CD4-positive, alpha-beta memory T cell (primary cell): ENCODE data around the gene MYCBPAP. TPM values are rescaled to one million over a fixed set of nuclear protein-coding genes. Genes with fewer than 3 reads are reported as not detected.

Experiments used
- CTCF ChIA-PET: fragments of 350-600 bp; sonication (Branson Sonifier 250); formaldehyde crosslinking; loops from one replicate; lab custom pipeline; 2021; ENCODE audit warnings: inconsistent platforms; ENCODE audit not compliant: partially characterized antibody; lab: Charles Lee
- POLR2A ChIA-PET: fragments of 350-600 bp; sonication (Branson Sonifier 250); formaldehyde crosslinking; loops from one replicate; lab custom pipeline; 2021; ENCODE audit not compliant: partially characterized antibody; lab: Charles Lee
- DNase-seq, 5 donors: peaks; one replicate each; pipeline versions ENCODE4 v3.0.0 to v3.0.0-alpha.2; 2020 to 2022; ENCODE audit warnings: mixed read lengths in 1 of 5
- H3K27ac ChIP-seq: one replicate; pipeline ENCODE4 v1.7.0; 2013; ENCODE audit warnings: low read depth, low read length
- H3K27me3 ChIP-seq: 2 replicates; pipeline ENCODE4 v1.7.0; 2013; ENCODE audit warnings: mild to moderate bottlenecking, low read length, moderate library complexity; ENCODE audit not compliant: insufficient read depth
- H3K36me3 ChIP-seq: 2 replicates; pipeline ENCODE4 v1.7.0; 2013; ENCODE audit warnings: mild to moderate bottlenecking, low read length, moderate library complexity; ENCODE audit not compliant: insufficient read depth
- H3K4me1 ChIP-seq: 2 replicates; pipeline ENCODE4 v1.7.0; 2013; ENCODE audit warnings: mild to moderate bottlenecking, low read length, moderate library complexity; ENCODE audit not compliant: insufficient read depth
- H3K4me3 ChIP-seq, 2 donors: one replicate each; pipeline ENCODE4 v1.7.0; 2013; ENCODE audit warnings: low read length in 2 of 2, mild to moderate bottlenecking in 1 of 2
- H3K9me3 ChIP-seq, 2 donors: one replicate each; pipeline ENCODE4 v1.7.0; 2013; ENCODE audit warnings: low read length in 2 of 2, control low read depth in 1 of 2; ENCODE audit not compliant: control insufficient read depth in 1 of 2
- H3K27ac Mint-ChIP-seq, 7 donors: one replicate each; pipeline ENCODE4 v1.8.0; 2020 to 2021; ENCODE audit warnings: mixed read lengths in 7 of 7, mild to moderate bottlenecking in 6 of 7, inconsistent platforms in 3 of 7, moderate library complexity in 3 of 7
- H3K27me3 Mint-ChIP-seq, 2 donors: one replicate each; pipeline ENCODE4 v1.8.0; 2020 to 2021; ENCODE audit warnings: mixed read lengths in 2 of 2
- H3K36me3 Mint-ChIP-seq, 2 donors: one replicate each; pipeline ENCODE4 v1.8.0; 2020 to 2021; ENCODE audit warnings: mixed read lengths in 2 of 2, inconsistent platforms in 1 of 2, mild to moderate bottlenecking in 1 of 2
- H3K4me1 Mint-ChIP-seq, 4 donors: one replicate each; pipeline ENCODE4 v1.8.0; 2020 to 2021; ENCODE audit warnings: mixed read lengths in 4 of 4, mild to moderate bottlenecking in 1 of 4
- H3K4me3 Mint-ChIP-seq, 8 donors: one replicate each; pipeline ENCODE4 v1.8.0; 2020 to 2021; ENCODE audit warnings: mixed read lengths in 8 of 8, mild to moderate bottlenecking in 7 of 8, moderate library complexity in 6 of 8, inconsistent platforms in 3 of 8
- H3K9me3 Mint-ChIP-seq, 8 donors: one replicate each; pipeline ENCODE4 v1.8.0; 2020 to 2021; ENCODE audit warnings: mixed read lengths in 8 of 8, mild to moderate bottlenecking in 5 of 8, inconsistent platforms in 3 of 8, moderate library complexity in 1 of 8
- intact Hi-C: fragments of 100-400 bp; cut with micrococcal nuclease; formaldehyde crosslinking; loops from one replicate; pipeline ENCODE4 v1.15.1; 2023
- polyA plus RNA-seq, 2 donors: library from polyadenylated mRNA; unstranded; fragments of 300-500 nt; fragmentation: Illumina TruSeq; gene quantifications; one replicate each; pipeline ENCODE4 v1.2.3, GENCODE V29; 2021
- total RNA-seq, 2 experiments: library from RNA; stranded (reverse); gene quantifications; one replicate each; pipeline ENCODE4 v1.2.3, GENCODE V29; 2021

The MYCBPAP gene
- total and polyA plus RNA-seq, 4 experiments from 2014 or later, result 0.24 to 6.8 (median 5.3) TPM; not detected in 1

DNA sequence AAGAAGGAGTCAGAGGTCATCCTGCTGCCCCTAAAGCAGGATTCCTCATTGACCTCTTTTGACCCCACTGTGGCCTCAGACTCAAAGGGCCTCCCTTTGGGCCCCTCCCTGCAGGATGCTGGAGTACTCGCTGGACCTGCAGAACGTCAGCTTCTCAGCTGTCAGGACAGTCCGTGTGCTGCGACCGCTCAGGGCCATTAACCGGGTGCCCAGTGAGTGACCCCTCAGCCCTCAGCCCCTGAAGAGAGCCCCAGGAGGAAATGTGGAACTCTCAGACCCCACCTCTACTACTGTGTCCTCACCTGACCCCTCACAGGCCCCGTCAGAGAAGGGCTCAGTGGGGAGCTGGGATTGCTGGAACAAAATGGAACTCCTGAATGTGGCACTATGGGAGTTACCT, 61.4 kb downstream of the MYCBPAP start:
- H3K9me3 ChIP-seq, result no peaks in the 10 kb centered on the region
- Mint-ChIP-seq H3K36me3 (no peaks in the 10 kb centered on the region), H3K4me3 (no peak overlapping the region), H3K27me3 (peaks cover 26 to 35% of the 10 kb centered on the region in 2 donors), H3K9me3 (no peaks in the 10 kb centered on the region), H3K27ac (no peak overlapping the region), H3K4me1 (peaks cover 5 to 16% (median 10%) of the 10 kb centered on the region in 4 donors)
- no peaks in the 10 kb centered on the region for H3K36me3 ChIP-seq
- DNase-seq, result no peak
- ChIA-PET POLR2A (no interaction called here), CTCF (no interaction called here)
- peaks cover 10% of the 10 kb centered on the region for H3K27me3 ChIP-seq
- H3K27ac ChIP-seq, result no peak overlapping the region
- peaks cover 14% of the 10 kb centered on the region for H3K4me1 ChIP-seq
- intact Hi-C loops, result no loop called here
- H3K4me3 ChIP-seq, result no peak overlapping the region

- H3K4me1 ChIP-seq, result peaks cover 12% of the 10 kb centered on the region
- no peak overlapping the region for H3K4me3 ChIP-seq
- Mint-ChIP-seq H3K4me3 (no peak overlapping the region), H3K4me1 (peaks cover 3 to 16% (median 7%) of the 10 kb centered on the region in 4 donors), H3K36me3 (no peaks in the 10 kb centered on the region), H3K27ac (peak overlapping the region in 1 of 7 donors; percentile 22), H3K27me3 (peaks cover 25 to 32% of the 10 kb centered on the region in 2 donors), H3K9me3 (no peaks in the 10 kb centered on the region)
- POLR2A ChIA-PET, result no interaction called here
- H3K27ac ChIP-seq, result no peak overlapping the region
- intact Hi-C loops, result no loop called here
- DNase-seq, result no peak
- peaks cover 10% of the 10 kb centered on the region for H3K27me3 ChIP-seq
- H3K9me3 ChIP-seq, result no peaks in the 10 kb centered on the region
- no peaks in the 10 kb centered on the region for H3K36me3 ChIP-seq
- CTCF ChIA-PET, result no interaction called here
These were observed 61.8 kb downstream of the MYCBPAP start for GRCh38 chr17:50570032-50570431.

DNA sequence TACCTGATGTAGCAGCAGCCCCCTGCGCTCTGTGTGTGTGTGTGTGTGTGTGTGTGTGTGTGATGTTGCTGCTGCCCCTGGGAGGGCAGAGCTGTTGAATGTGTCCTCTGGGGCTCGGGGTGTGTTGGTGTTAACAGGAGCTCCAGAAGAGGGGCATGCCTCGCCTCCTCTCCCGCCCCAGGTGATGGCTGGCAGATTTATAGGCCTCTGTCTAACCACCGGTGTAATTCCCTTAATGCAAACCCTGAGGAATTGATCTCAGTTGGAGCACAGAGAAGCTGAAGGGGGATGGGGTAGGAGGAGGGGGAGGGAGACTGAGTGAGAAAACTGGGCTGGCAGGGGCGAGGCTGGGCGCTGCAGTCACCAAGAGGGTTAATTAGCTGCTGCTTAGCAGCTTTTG, 62.3 kb downstream of the MYCBPAP start:
- H3K9me3 ChIP-seq, result no peaks in the 10 kb centered on the region
- H3K4me3 Mint-ChIP-seq, result no peak overlapping the region
- no peak overlapping the region for H3K27ac ChIP-seq
- intact Hi-C loops, result no loop called here
- peaks cover 23 to 28% of the 10 kb centered on the region in 2 donors for H3K27me3 Mint-ChIP-seq
- ChIA-PET CTCF (no interaction called here), POLR2A (no interaction called here)
- no peak for DNase-seq
- peaks cover 10% of the 10 kb centered on the region for H3K27me3 ChIP-seq
- peaks cover 7% of the 10 kb centered on the region for H3K4me1 ChIP-seq
- H3K36me3 ChIP-seq, result no peaks in the 10 kb centered on the region
- no peaks in the 10 kb centered on the region for H3K36me3 Mint-ChIP-seq
- H3K9me3 Mint-ChIP-seq, result no peaks in the 10 kb centered on the region
- H3K4me1 Mint-ChIP-seq, result peaks cover 3 to 13% (median 5%) of the 10 kb centered on the region in 4 donors
- H3K4me3 ChIP-seq, result no peak overlapping the region
- no peak overlapping the region for H3K27ac Mint-ChIP-seq

DNA sequence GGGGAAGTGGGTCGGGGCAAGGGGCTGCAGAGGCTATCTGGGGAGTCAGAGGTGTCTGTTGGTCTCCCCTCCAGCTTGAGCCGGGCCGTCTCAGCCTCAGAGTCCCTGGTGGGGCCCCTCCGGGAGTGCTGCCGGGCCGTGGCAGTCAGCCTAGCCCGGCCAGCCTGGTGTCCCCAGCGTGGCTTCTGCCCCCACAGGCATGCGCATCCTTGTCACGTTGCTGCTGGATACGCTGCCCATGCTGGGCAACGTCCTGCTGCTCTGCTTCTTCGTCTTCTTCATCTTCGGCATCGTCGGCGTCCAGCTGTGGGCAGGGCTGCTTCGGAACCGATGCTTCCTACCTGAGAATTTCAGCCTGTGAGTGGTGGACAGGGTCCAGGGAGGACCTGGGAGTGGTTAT, 63.4 kb downstream of the MYCBPAP start:
- Mint-ChIP-seq H3K27me3 (peaks cover 14 to 20% of the 10 kb centered on the region in 2 donors), H3K27ac (no peak overlapping the region), H3K4me1 (peaks cover 0 to 2% (median 0%) of the 10 kb centered on the region in 4 donors), H3K36me3 (no peaks in the 10 kb centered on the region), H3K9me3 (no peaks in the 10 kb centered on the region), H3K4me3 (no peak overlapping the region)
- intact Hi-C loops, result no loop called here
- no peak for DNase-seq
- H3K4me3 ChIP-seq, result no peak overlapping the region
- no peak overlapping the region for H3K27ac ChIP-seq
- peaks cover under 1% of the 10 kb centered on the region for H3K27me3 ChIP-seq
- POLR2A ChIA-PET, result no interaction called here
- no peaks in the 10 kb centered on the region for H3K9me3 ChIP-seq
- CTCF ChIA-PET, result interaction anchor here (0.6 kb wide), 1 partner anchor 721 kb away, joined by 4 read pairs; no protein-coding TSS in a partner anchor
- no peaks in the 10 kb centered on the region for H3K36me3 ChIP-seq
- H3K4me1 ChIP-seq, result no peaks in the 10 kb centered on the region

GRCh38 chr17:50572541-50572940, 64.3 kb downstream of the MYCBPAP start:
- intact Hi-C loops, result no loop called here

DNA sequence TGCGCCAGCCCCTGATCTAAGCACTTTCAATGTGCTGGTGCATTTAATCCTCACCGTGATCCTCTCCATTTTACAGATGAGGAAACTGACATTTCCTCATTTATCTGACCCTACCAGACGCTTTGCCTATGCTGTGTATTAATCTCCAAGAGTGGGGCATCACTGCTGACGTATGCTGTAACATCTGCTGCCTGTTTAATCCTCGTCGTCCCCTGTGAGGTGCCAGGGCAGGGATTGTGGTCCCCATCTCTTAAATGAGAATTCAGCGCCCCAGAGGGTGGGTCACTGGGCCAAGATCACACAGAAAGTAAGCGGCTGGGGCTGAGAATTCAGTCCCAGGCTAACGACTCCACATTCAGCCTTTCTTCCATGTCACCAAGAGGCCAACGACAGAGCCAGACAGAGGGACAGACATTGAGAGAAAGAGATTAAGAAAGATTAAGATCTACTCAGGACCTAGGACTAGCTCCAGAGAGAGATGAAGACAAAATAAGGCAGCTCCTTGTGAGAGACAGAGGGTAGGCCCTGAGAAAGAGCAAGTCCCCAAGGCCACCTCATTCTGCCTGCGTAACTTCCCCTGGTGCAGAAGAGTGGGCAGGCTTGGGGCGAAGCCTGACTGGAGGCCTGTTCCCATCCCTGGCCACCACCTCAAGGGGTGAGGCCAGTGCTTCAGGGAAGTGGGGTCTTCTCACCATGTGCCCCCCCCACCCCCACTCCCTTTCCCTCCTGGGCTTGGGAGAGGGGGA, 65.8 kb downstream of the MYCBPAP start:
- Histone ChIP-seq H3K27ac (no peak overlapping the region), H3K9me3 (no peaks in the 10 kb centered on the region), H3K4me3 (no peak overlapping the region), H3K4me1 (no peaks in the 10 kb centered on the region), H3K27me3 (no peaks in the 10 kb centered on the region), H3K36me3 (no peaks in the 10 kb centered on the region)
- Mint-ChIP-seq H3K27me3 (peaks cover 8 to 22% of the 10 kb centered on the region in 2 donors), H3K4me3 (no peak overlapping the region), H3K36me3 (no peaks in the 10 kb centered on the region), H3K27ac (no peak overlapping the region), H3K9me3 (no peaks in the 10 kb centered on the region), H3K4me1 (no peaks in the 10 kb centered on the region)
- intact Hi-C loops, result no loop called here
- ChIA-PET CTCF (no interaction called here), POLR2A (no interaction called here)
- DNase-seq, result no peak

More at GRCh38 chr17:50572541-50572940, 64.3 kb downstream of the MYCBPAP start:
- POLR2A ChIA-PET, result no interaction called here
- Mint-ChIP-seq H3K27me3 (peaks cover 11 to 16% of the 10 kb centered on the region in 2 donors), H3K4me1 (no peaks in the 10 kb centered on the region), H3K4me3 (no peak overlapping the region), H3K36me3 (no peaks in the 10 kb centered on the region), H3K27ac (no peak overlapping the region), H3K9me3 (no peaks in the 10 kb centered on the region)
- Histone ChIP-seq H3K27me3 (no peaks in the 10 kb centered on the region), H3K4me3 (no peak overlapping the region), H3K36me3 (no peaks in the 10 kb centered on the region), H3K9me3 (no peaks in the 10 kb centered on the region), H3K4me1 (no peaks in the 10 kb centered on the region), H3K27ac (no peak overlapping the region)
- DNase-seq, result no peak
- CTCF ChIA-PET, result no interaction called here

GRCh38 chr17:50575581-50576210, 67.5 kb downstream of the MYCBPAP start:
- POLR2A ChIA-PET, result no interaction called here

More at GRCh38 chr17:50575581-50576210, 67.5 kb downstream of the MYCBPAP start:
- Mint-ChIP-seq H3K4me3 (no peak overlapping the region), H3K27ac (no peak overlapping the region), H3K27me3 (peaks cover 10 to 21% of the 10 kb centered on the region in 2 donors), H3K4me1 (no peaks in the 10 kb centered on the region), H3K36me3 (no peaks in the 10 kb centered on the region), H3K9me3 (no peaks in the 10 kb centered on the region)
- intact Hi-C loops, result no loop called here
- H3K9me3 ChIP-seq, result no peaks in the 10 kb centered on the region
- no peak for DNase-seq
- H3K4me1 ChIP-seq, result no peaks in the 10 kb centered on the region
- no peaks in the 10 kb centered on the region for H3K27me3 ChIP-seq
- no peaks in the 10 kb centered on the region for H3K36me3 ChIP-seq
- CTCF ChIA-PET, result no interaction called here
- H3K4me3 ChIP-seq, result no peak overlapping the region
- no peak overlapping the region for H3K27ac ChIP-seq
